Motor neuron (in vitro differentiated cells): ENCODE results near the gene RNF39. TPM values are rescaled to one million over a fixed set of nuclear protein-coding genes. Genes with fewer than 3 reads are reported as not detected.

Experiments
- ATAC-seq, 8 experiments: fragments of 200-7000 bp; cut with Tn5 transposase; replicated peaks in 6 of 8; 2 replicates each; pipeline ENCODE4 v1.8.0; 2021; ENCODE audit warnings: mild to moderate bottlenecking in 8 of 8, moderate library complexity in 8 of 8
- H3K27ac ChIP-seq, 2 donors: fragments of 250-450 bp; sonication (Bioruptor Pico); 2 replicates each; pipeline ENCODE4 v1.9.0; 2021; ENCODE audit warnings: antibody characterized with exemption in 2 of 2, mild to moderate bottlenecking in 2 of 2, moderate library complexity in 1 of 2
- H3K4me1 ChIP-seq, 2 donors: fragments of 250-450 bp; sonication (Bioruptor Pico); replicated peaks in 1 of 2; 2 replicates each; pipeline ENCODE4 v1.6.1; 2021; ENCODE audit warnings: antibody characterized with exemption in 2 of 2, mild to moderate bottlenecking in 2 of 2, moderate library complexity in 1 of 2
- H3K4me3 ChIP-seq, 5 donors: fragments of 250-450 bp; sonication (Bioruptor Pico); 2 replicates each; pipeline ENCODE4 v1.9.0; 2021; ENCODE audit warnings: antibody characterized with exemption in 5 of 5, mild to moderate bottlenecking in 5 of 5, moderate library complexity in 4 of 5
- WGBS, 10 experiments: fragments of 450-650 bp; shearing (Covaris generic); methylation state at CpG; one replicate each; pipeline ENCODE4 v1.0.0; 2022; 5-methylcytosine and 5-hydroxymethylcytosine counted together
- in situ Hi-C, 9 experiments: fragments of 400-800 bp; cut with MboI; loops; one replicate each; pipeline ENCODE4 v1.15.0; 2021; ENCODE audit warnings: low sequenced_read_pairs in 9 of 9, low pct_unique_long_range_greater_than_20kb in 2 of 9; ENCODE audit not compliant: unreplicated experiment in 9 of 9
- total RNA-seq, 8 experiments: library from RNA; unstranded; fragments of 300-600 nt; gene quantifications; 2 replicates each; pipeline versions ENCODE4 v1.2.3 to v1.2.4, GENCODE V29; 2022

The RNF39 gene
- total RNA-seq, 8 experiments from 2014 or later, result 0.49 to 2.3 (median 1.1) TPM

DNA sequence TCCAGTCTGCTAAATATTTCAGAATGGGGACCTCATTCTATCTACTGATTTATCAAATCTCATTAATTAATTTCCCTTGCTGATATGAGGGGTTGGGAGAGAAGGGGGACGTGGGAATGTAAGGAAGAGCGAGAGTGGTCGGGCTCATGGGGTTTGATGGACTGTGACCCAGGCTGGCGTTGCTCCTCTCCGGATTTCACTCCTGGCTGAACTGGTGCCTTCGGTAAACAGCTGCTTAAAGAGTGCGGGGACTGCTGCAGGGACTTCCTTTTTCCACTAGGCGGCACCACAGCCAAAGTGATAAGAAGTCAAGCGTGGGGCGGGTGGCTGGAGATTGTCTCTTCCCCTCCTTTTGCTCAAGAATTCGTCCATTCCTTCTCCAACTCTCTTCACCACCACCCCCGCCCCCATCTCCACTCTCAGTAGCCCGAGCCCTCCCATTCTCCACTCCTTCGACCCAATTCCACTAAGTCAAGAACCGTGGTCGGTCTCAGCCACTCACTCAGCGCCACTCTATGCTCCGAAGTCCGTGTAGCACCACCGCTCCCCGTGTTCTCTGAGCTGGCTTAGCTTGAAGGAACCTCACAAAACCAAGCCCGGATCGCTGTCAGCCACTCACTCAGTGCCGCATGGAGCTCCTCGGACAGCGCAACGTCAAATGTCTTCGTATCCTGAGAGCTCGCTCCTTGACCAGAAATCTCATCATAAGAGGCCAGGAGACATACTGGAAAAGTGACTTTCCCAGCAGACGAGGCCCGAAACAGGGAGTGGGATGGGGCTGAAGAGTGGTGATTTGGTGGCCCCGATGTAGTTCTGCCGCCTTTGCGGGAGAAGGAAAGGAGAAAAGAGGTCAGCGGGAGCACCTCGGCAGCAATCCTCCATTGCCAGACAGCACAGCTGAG lies 27.7 kb upstream of the RNF39 start:
- WGBS, 10 experiments, result 0 to 19% (median 6%) methylated on average over 4 to 26 of the region's 36 CpGs; no CpG with 5 or more reads in 3 of the 10 experiments
- Histone ChIP-seq H3K4me1 (peaks cover 0 to 3% of the 10 kb centered on the region in 2 donors), H3K4me3 (peak overlapping the region in 4 of 5 donors; percentile 4 to 24 (median 12)), H3K27ac (no peak overlapping the region)
- ATAC-seq, result peak; percentile 64 to 77 (median 70)
- in situ Hi-C loops, result loop anchor here in 1 of 9 experiments (25.0 kb wide), 1 partner anchor 241 kb away; no protein-coding TSS in a partner anchor

- H3K4me3 ChIP-seq, result peak overlapping the region in 3 of 5 donors; percentile 10 to 20 (median 20)
- in situ Hi-C loops, result loop anchor here in 1 of 9 experiments (25.0 kb wide), 1 partner anchor 240 kb away; no protein-coding TSS in a partner anchor
- H3K27ac ChIP-seq, result no peak overlapping the region
- peaks cover 0 to 3% of the 10 kb centered on the region in 2 donors for H3K4me1 ChIP-seq
- ATAC-seq, result no peak
- WGBS, 10 experiments, result 40 to 80% (median 64%) methylated on average over 1 to 4 of the region's 15 CpGs; no CpG with 5 or more reads in 5 of the 10 experiments
These were observed 26.9 kb upstream of the RNF39 start for GRCh38 chr6:30102414-30102969.

GRCh38 chr6:30101444-30102413 lies 26.2 kb upstream of the RNF39 start:
- ATAC-seq, result peak; percentile 77 to 95 (median 92)
- WGBS, 10 experiments, result 0 to 9% (median 1%) methylated on average over 1 to 13 of the region's 51 CpGs; no CpG with 5 or more reads in 2 of the 10 experiments
- no peak overlapping the region for H3K27ac ChIP-seq

GRCh38 chr6:30100585-30101443 lies 25.2 kb upstream of the RNF39 start:
- peak in 7 of 8 experiments; percentile 3 to 30 (median 7) for ATAC-seq
- Histone ChIP-seq H3K4me1 (peaks cover 0 to 3% of the 10 kb centered on the region in 2 donors), H3K4me3 (no peak overlapping the region), H3K27ac (no peak overlapping the region)
- 0 to 78% (median 17%) methylated on average over 2 to 20 of the region's 47 CpGs; no CpG with 5 or more reads in 1 of the 10 experiments for WGBS, 10 experiments
- in situ Hi-C loops, result loop anchor here in 1 of 9 experiments (25.0 kb wide), 1 partner anchor 239 kb away; no protein-coding TSS in a partner anchor

More at GRCh38 chr6:30101444-30102413, 26.2 kb upstream of the RNF39 start:
- in situ Hi-C loops, result loop anchor here in 1 of 9 experiments (25.0 kb wide), 1 partner anchor 239 kb away; no protein-coding TSS in a partner anchor
- Histone ChIP-seq H3K4me3 (peak overlapping the region in 3 of 5 donors; percentile 10 to 20 (median 20)), H3K4me1 (peaks cover 0 to 3% of the 10 kb centered on the region in 2 donors)

DNA sequence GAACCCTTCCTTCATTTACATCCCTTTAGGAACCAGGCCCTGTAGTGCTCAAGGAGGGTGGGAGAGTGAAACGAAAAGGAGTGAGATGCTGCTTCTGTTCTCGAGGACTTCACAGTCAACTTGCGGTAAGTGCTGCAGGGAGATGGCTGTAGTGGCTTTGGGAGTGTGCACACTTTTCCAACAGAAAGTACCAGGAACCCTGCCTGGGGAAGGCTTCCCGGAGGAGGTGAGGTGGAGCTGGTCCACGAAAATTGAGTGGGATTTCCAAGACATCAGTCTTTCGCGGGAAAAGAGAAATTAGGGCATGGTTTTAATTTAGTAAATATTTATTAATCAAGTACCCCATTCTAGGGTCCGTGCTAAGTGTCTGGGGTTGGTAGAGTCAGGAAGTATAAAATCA lies 24.6 kb upstream of the RNF39 start:
- 0 to 54% (median 14%) methylated on average over 1 to 8 of the region's 8 CpGs; no CpG with 5 or more reads in 2 of the 10 experiments for WGBS, 10 experiments
- ATAC-seq, result no peak
- Histone ChIP-seq H3K27ac (no peak overlapping the region), H3K4me1 (peaks cover 0 to 3% of the 10 kb centered on the region in 2 donors), H3K4me3 (no peak overlapping the region)
- in situ Hi-C loops, result loop anchor here in 1 of 9 experiments (25.0 kb wide), 1 partner anchor 238 kb away; no protein-coding TSS in a partner anchor

DNA sequence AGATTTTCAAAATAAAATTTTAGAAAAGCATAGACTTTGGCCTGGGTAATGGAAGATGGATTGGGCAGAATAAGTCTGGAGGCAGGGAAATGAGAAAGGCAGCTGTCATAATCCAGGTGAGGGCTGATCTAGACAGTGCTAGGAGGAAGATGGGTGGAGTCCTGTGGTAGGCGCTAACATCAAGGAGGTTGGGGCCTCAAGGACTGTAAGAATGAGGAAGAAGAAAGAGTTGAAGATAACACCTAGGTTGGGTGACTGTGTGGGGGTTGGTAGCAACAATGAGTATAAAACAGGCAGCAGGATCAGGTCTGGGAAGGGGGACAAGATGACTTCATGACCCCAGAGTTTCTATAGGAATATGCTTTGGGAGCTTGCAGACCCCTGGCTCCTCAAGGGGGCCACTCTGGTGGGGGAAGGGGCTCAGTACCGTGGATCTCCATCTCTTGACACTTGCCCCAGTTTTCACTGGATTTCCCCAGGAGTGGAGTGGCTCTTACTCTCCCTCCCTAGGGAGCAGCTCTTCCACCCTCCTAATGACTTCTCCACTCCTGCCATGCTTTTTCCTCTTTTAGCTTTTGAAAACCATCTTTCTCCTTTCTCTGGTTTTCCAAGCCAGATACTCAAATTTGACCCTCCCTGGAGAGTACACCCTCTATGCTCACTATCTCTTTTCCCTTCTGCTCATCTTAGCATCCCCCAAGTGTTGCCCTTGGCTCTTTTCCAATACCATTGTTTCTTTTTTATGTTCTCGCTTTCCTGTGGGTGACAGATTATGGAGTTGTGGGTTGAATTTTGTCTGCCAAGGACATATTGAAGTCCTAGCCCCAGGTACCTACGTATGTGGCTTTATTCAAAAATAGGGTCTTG lies 22.6 kb upstream of the RNF39 start:
- H3K27ac ChIP-seq, result no peak overlapping the region
- in situ Hi-C loops, result no loop called here
- H3K4me1 ChIP-seq, result peaks cover 0 to 3% of the 10 kb centered on the region in 2 donors
- H3K4me3 ChIP-seq, result no peak overlapping the region
- ATAC-seq, result no peak
- 17 to 80% (median 64%) methylated on average over 1 to 4 of the region's 4 CpGs; no CpG with 5 or more reads in 2 of the 10 experiments for WGBS, 10 experiments

- no peak overlapping the region for H3K4me3 ChIP-seq
- H3K27ac ChIP-seq, result no peak overlapping the region
- H3K4me1 ChIP-seq, result peaks cover 0 to 3% of the 10 kb centered on the region in 2 donors
- in situ Hi-C loops, result no loop called here
- ATAC-seq, result no peak
- WGBS, 10 experiments, result 0 to 20% (median 6%) methylated on average over 1 of the region's 1 CpG; no CpG with 5 or more reads in 4 of the 10 experiments
These were observed 21.3 kb upstream of the RNF39 start for GRCh38 chr6:30096829-30097228.

DNA sequence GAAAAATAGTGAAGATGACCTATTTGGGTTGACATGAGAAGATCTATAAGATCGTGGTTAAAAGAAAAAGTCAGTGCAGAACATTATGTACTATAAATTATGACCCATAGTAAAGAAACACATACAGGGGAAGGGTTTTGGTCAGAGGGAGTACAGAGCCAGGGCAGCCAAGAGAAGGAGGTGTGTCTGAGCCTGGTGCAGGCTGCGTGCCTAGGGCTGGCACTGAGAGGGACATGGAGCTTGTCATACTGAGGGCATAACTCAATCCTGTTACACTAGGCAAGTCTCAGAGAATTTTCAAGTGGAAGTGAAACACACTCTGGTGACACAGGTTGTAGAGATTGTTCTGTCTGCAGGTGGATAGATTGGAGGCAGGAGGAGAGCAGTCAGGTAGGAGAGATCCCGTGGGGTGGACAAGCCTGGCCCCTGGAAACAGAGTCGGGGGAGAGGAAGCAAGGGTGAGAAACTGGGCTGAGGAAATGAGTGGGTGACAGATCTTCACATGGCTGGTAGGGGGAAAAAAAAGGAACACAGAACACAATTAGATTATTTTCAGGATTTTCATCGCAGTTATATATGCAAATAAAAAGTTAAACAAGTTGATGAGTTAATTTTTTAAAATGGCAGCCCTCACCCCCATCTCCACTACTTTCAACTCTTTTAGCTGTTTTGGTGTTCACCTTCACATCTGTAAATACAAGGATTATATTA lies 18.5 kb upstream of the RNF39 start:
- in situ Hi-C loops, result no loop called here
- no peak overlapping the region for H3K27ac ChIP-seq
- H3K4me3 ChIP-seq, result no peak overlapping the region
- no peaks in the 10 kb centered on the region for H3K4me1 ChIP-seq
- no peak for ATAC-seq
- 20 to 70% (median 60%) methylated on average over 1 to 5 of the region's 5 CpGs; no CpG with 5 or more reads in 1 of the 10 experiments for WGBS, 10 experiments

DNA sequence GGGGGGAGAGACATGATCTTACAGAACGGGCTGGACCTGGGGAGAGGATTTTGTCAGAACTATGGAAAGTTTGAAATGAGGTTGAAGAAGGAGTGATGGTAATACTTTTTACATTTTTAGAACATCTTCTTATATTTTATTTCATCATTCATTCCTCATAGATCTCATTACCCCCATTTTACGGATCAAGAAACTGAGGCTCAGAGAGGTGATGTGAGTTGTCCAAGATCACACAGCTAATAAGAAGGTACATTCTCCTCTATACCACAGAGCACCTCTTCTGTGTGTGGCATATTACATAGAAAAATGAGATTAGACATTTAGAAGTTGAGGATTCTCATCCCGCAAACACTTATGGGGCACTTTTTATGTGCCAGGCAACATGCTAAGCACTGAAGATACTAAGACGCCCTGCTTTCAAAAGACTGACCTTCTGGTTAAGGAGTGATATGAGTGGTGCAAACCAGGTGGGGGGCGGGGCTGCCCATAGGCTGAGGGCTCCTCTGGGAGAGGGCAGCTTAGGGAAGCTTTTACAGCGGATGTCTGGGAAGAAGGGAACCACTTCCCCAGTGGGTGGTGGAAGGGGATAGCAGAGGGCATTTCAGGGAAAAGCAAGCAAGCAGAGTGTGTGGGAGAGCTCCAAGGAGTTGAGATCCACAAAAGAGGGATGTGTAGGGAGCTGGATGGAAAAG lies 17.4 kb upstream of the RNF39 start:
- no peak overlapping the region for H3K4me3 ChIP-seq
- no peak overlapping the region for H3K27ac ChIP-seq
- no peak for ATAC-seq
- no peaks in the 10 kb centered on the region for H3K4me1 ChIP-seq
- in situ Hi-C loops, result no loop called here
- 40 to 100% (median 63%) methylated on average over 1 to 4 of the region's 6 CpGs; no CpG with 5 or more reads in 1 of the 10 experiments for WGBS, 10 experiments
